MM.1S (cell line): ENCODE data around the gene PEA15.

Experiments used
- DNase-seq: peaks from one replicate; pipeline ENCODE4 v3.0.0-alpha.2; 2015
- H2AFZ ChIP-seq: fragments of 300-600 bp; sonication (generic); 2 replicates; pipeline ENCODE4 v1.6.0; 2016; ENCODE audit warnings: antibody characterized with exemption, low read length
- H3F3A ChIP-seq: fragments of 300-600 bp; sonication (generic); 2 replicates; pipeline ENCODE4 v1.6.1; 2016; ENCODE audit warnings: mild to moderate bottlenecking, antibody characterized with exemption, low read length, moderate library complexity, mixed read lengths; ENCODE audit not compliant: insufficient read depth
- H3K27ac ChIP-seq: fragments of 300-600 bp; sonication (generic); 2 replicates; pipeline ENCODE4 v1.5.1; 2016; ENCODE audit warnings: mild to moderate bottlenecking, low read length
- H3K27me3 ChIP-seq: fragments of 300-600 bp; sonication (generic); replicated peaks from 2 replicates; pipeline ENCODE4 v1.6.0; 2016; ENCODE audit warnings: low read length; ENCODE audit not compliant: insufficient read depth
- H3K36me3 ChIP-seq: fragments of 300-600 bp; sonication (generic); replicated peaks from 2 replicates; pipeline ENCODE4 v1.6.1; 2016; ENCODE audit warnings: mild to moderate bottlenecking, low read length, mixed read lengths; ENCODE audit not compliant: insufficient read depth
- H3K4me1 ChIP-seq: fragments of 300-600 bp; sonication (generic); 2 replicates; pipeline ENCODE4 v1.6.1; 2016; ENCODE audit warnings: low read length, mixed read lengths
- H3K4me2 ChIP-seq: fragments of 300-600 bp; sonication (generic); 2 replicates; pipeline ENCODE4 v1.6.0; 2016; ENCODE audit warnings: low read depth, low read length
- H3K4me3 ChIP-seq: fragments of 300-600 bp; sonication (generic); 2 replicates; pipeline ENCODE4 v1.5.1; 2016; ENCODE audit warnings: low read length, mixed read lengths
- H3K79me2 ChIP-seq: fragments of 300-600 bp; sonication (generic); 2 replicates; pipeline ENCODE4 v1.6.1; 2016; ENCODE audit warnings: mixed run types, low read length, mixed read lengths
- H3K9ac ChIP-seq: fragments of 300-600 bp; sonication (generic); 2 replicates; pipeline ENCODE4 v1.6.1; 2016; ENCODE audit warnings: low read length, mixed read lengths
- H3K9me2 ChIP-seq: fragments of 300-600 bp; sonication (generic); replicated peaks from 2 replicates; pipeline ENCODE4 v1.6.1; 2016; ENCODE audit warnings: mild to moderate bottlenecking, low read length, mixed read lengths; ENCODE audit not compliant: insufficient read depth
- H3K9me3 ChIP-seq: fragments of 300-600 bp; sonication (generic); replicated peaks from 2 replicates; pipeline ENCODE4 v1.6.1; 2016; ENCODE audit warnings: mild to moderate bottlenecking, low read length, mixed read lengths; ENCODE audit not compliant: insufficient read depth
- H4K20me1 ChIP-seq: fragments of 300-600 bp; sonication (generic); 2 replicates; pipeline ENCODE4 v1.6.1; 2016; ENCODE audit warnings: mild to moderate bottlenecking, low read length, moderate library complexity, mixed read lengths; ENCODE audit not compliant: insufficient read depth
- CTCF ChIP-seq: fragments of 300-600 bp; sonication (generic); IDR thresholded peaks from 2 replicates; pipeline ENCODE4 v1.5.1; 2016; ENCODE audit warnings: antibody characterized with exemption, low read length, mixed read lengths
- EZH2 ChIP-seq: fragments of 300-600 bp; sonication (generic); optimal IDR thresholded peaks from 2 replicates; pipeline ENCODE3; 2017; ENCODE audit warnings: low read depth, mild to moderate bottlenecking, antibody characterized with exemption, low read length, mixed read lengths
- EZH2phosphoT487 ChIP-seq: fragments of 300-600 bp; sonication (generic); IDR thresholded peaks from 2 replicates; pipeline ENCODE4 v1.6.1; 2018; ENCODE audit warnings: antibody characterized with exemption, low read length

PEA15 gene

GRCh38 chr1:160191756-160192155 lies 13.4 kb upstream of the PEA15 start:
- Histone ChIP-seq H2AFZ (no peak overlapping the region), H3K27ac (no peak overlapping the region), H4K20me1 (no peaks in the 10 kb centered on the region), H3K4me1 (peaks cover 7% of the 10 kb centered on the region; the same call in 1 of the 2 replicates), H3K4me3 (no peak overlapping the region), H3K9me3 (no peaks in the 10 kb centered on the region), H3K27me3 (no peaks in the 10 kb centered on the region), H3K79me2 (no peaks in the 10 kb centered on the region), H3K9me2 (no peaks in the 10 kb centered on the region), H3K9ac (no peak overlapping the region), H3K4me2 (no peak overlapping the region), H3F3A (no peaks in the 10 kb centered on the region), H3K36me3 (no peaks in the 10 kb centered on the region)
- no peak for TF ChIP-seq EZH2
- no peak for TF ChIP-seq EZH2phosphoT487
- no peak for TF ChIP-seq CTCF
- no peak for DNase-seq

- no peak for DNase-seq
- TF ChIP-seq EZH2phosphoT487 (no peak), CTCF (no peak), EZH2 (no peak)
Measured at GRCh38 chr1:160192234-160192633, 12.9 kb upstream of the PEA15 start.

GRCh38 chr1:160193091-160193819 lies 11.9 kb upstream of the PEA15 start:
- TF ChIP-seq EZH2phosphoT487 (no peak), CTCF (peak; percentile 99)
- no peak overlapping the region for H3K4me3 ChIP-seq
- H3K9me3 ChIP-seq: no peaks in the 10 kb centered on the region
- no peaks in the 10 kb centered on the region for H3F3A ChIP-seq
- H3K9me2 ChIP-seq: no peaks in the 10 kb centered on the region
- no peaks in the 10 kb centered on the region for H4K20me1 ChIP-seq
- H3K9ac ChIP-seq: no peak overlapping the region
- no peaks in the 10 kb centered on the region for H3K36me3 ChIP-seq
- no peak overlapping the region for H3K4me2 ChIP-seq
- peak; percentile 85 for DNase-seq
- no peak overlapping the region for H2AFZ ChIP-seq
- H3K27me3 ChIP-seq: no peaks in the 10 kb centered on the region
- H3K27ac ChIP-seq: no peak overlapping the region
- H3K79me2 ChIP-seq: no peaks in the 10 kb centered on the region
- H3K4me1 ChIP-seq: peaks cover 7% of the 10 kb centered on the region; the same call in 1 of the 2 replicates

More at GRCh38 chr1:160192234-160192633, 12.9 kb upstream of the PEA15 start:
- H3K9ac ChIP-seq: no peak overlapping the region
- no peaks in the 10 kb centered on the region for H3K79me2 ChIP-seq
- H3K4me2 ChIP-seq: no peak overlapping the region
- H3K9me2 ChIP-seq: no peaks in the 10 kb centered on the region
- H3K27me3 ChIP-seq: no peaks in the 10 kb centered on the region
- no peaks in the 10 kb centered on the region for H4K20me1 ChIP-seq
- no peak overlapping the region for H2AFZ ChIP-seq
- no peaks in the 10 kb centered on the region for H3K36me3 ChIP-seq
- no peak overlapping the region for H3K4me3 ChIP-seq
- H3K27ac ChIP-seq: no peak overlapping the region
- no peaks in the 10 kb centered on the region for H3F3A ChIP-seq
- H3K4me1 ChIP-seq: peaks cover 7% of the 10 kb centered on the region; the same call in 1 of the 2 replicates
- no peaks in the 10 kb centered on the region for H3K9me3 ChIP-seq
